GM19193 (cell line): ENCODE data around the gene SPEG.

Experiments used
- POLR2A ChIP-seq: IDR thresholded peaks from 4 replicates; pipeline ENCODE4 v1.6.1; 2011; ENCODE audit not compliant: insufficient read depth, insufficient read length; ENCODE audit errors: extremely low read depth

The SPEG gene

GRCh38 chr2:219443016-219443696 lies 8.5 kb downstream of the SPEG start:
- TF ChIP-seq POLR2A = no peak

- no peak for TF ChIP-seq POLR2A
Observed at GRCh38 chr2:219443697-219444023, 9.0 kb downstream of the SPEG start.

- TF ChIP-seq POLR2A = no peak
Observed at GRCh38 chr2:219444566-219445091, 10.0 kb downstream of the SPEG start.

GRCh38 chr2:219445220-219445640 lies 10.6 kb downstream of the SPEG start:
- TF ChIP-seq POLR2A = no peak

GRCh38 chr2:219446101-219446504 lies 11.5 kb downstream of the SPEG start:
- TF ChIP-seq POLR2A = no peak

GRCh38 chr2:219446689-219447088 lies 12.0 kb downstream of the SPEG start:
- no peak for TF ChIP-seq POLR2A

GRCh38 chr2:219447242-219448098 lies 12.8 kb downstream of the SPEG start:
- no peak for TF ChIP-seq POLR2A

- TF ChIP-seq POLR2A = no peak
Observed at GRCh38 chr2:219448099-219448775, 13.6 kb downstream of the SPEG start.

GRCh38 chr2:219448776-219449341 lies 14.2 kb downstream of the SPEG start:
- no peak for TF ChIP-seq POLR2A

- TF ChIP-seq POLR2A = no peak
Observed at GRCh38 chr2:219449609-219450008, 15.0 kb downstream of the SPEG start.

GRCh38 chr2:219451661-219452360 lies 17.2 kb downstream of the SPEG start:
- TF ChIP-seq POLR2A = no peak

GRCh38 chr2:219452361-219453317 lies 18.0 kb downstream of the SPEG start:
- no peak for TF ChIP-seq POLR2A
